Endothelial cell (in vitro differentiated cells): Measurements from ENCODE around the gene CD47. TPM values are rescaled to one million over a fixed set of nuclear protein-coding genes. Genes with fewer than 3 reads are reported as not detected.

ENCODE experiments used
- DNase-seq: peaks from one replicate; pipeline ENCODE4 v3.0.0; 2021; ENCODE audit warnings: low spot score
- H3K27ac Mint-ChIP-seq: one replicate; pipeline ENCODE4 v1.8.0; 2021; ENCODE audit warnings: mixed read lengths, inconsistent platforms; ENCODE audit not compliant: unreplicated experiment
- H3K27me3 Mint-ChIP-seq: one replicate; pipeline ENCODE4 v1.8.0; 2021; ENCODE audit warnings: mild to moderate bottlenecking, moderate library complexity, mixed read lengths, inconsistent platforms; ENCODE audit not compliant: unreplicated experiment
- H3K36me3 Mint-ChIP-seq: one replicate; pipeline ENCODE4 v1.8.0; 2021; ENCODE audit warnings: mild to moderate bottlenecking, low read depth, mixed read lengths, inconsistent platforms; ENCODE audit not compliant: unreplicated experiment
- H3K4me1 Mint-ChIP-seq: one replicate; pipeline ENCODE4 v1.8.0; 2021; ENCODE audit warnings: mild to moderate bottlenecking, mixed read lengths, inconsistent platforms; ENCODE audit not compliant: unreplicated experiment
- H3K4me3 Mint-ChIP-seq: one replicate; pipeline ENCODE4 v1.8.0; 2021; ENCODE audit warnings: mild to moderate bottlenecking, mixed read lengths, inconsistent platforms; ENCODE audit not compliant: unreplicated experiment
- H3K9me3 Mint-ChIP-seq: one replicate; pipeline ENCODE4 v1.8.0; 2021; ENCODE audit warnings: mixed read lengths, inconsistent platforms; ENCODE audit not compliant: unreplicated experiment
- CTCF ChIP-seq: fragments of 200-600 bp; sonication (generic); IDR thresholded peaks from one replicate; pipeline ENCODE4 v1.5.0; 2021; ENCODE audit warnings: antibody characterized with exemption; ENCODE audit not compliant: unreplicated experiment
- total RNA-seq: library from RNA; stranded (reverse); fragmentation: NEBNext Ultra II Directional; extraction: Animal tissue kit (Norgen Biotek cat#: 25700); gene quantifications from one replicate; pipeline ENCODE4 v1.2.1, GENCODE V29; 2021; ENCODE audit not compliant: unreplicated experiment

Gene CD47
- total RNA-seq, 1 donor from 2014 or later = 89.6 TPM

- Mint-ChIP-seq H3K4me1 (peaks cover 8% of the 10 kb centered on the region), H3K9me3 (no peaks in the 10 kb centered on the region), H3K36me3 (peaks cover 16% of the 10 kb centered on the region), H3K4me3 (no peak overlapping the region), H3K27ac (no peak overlapping the region), H3K27me3 (no peaks in the 10 kb centered on the region)
- no peak for DNase-seq
- TF ChIP-seq CTCF = no peak
Measured at GRCh38 chr3:108067768-108068167, 23.1 kb downstream of the CD47 start.

GRCh38 chr3:108065096-108065495, 25.7 kb downstream of the CD47 start:
- H3K36me3 Mint-ChIP-seq = peaks cover 19% of the 10 kb centered on the region
- no peaks in the 10 kb centered on the region for H3K27me3 Mint-ChIP-seq
- H3K4me1 Mint-ChIP-seq = peaks cover 8% of the 10 kb centered on the region
- TF ChIP-seq CTCF = no peak
- no peak for DNase-seq
- H3K4me3 Mint-ChIP-seq = no peak overlapping the region
- H3K27ac Mint-ChIP-seq = no peak overlapping the region
- no peaks in the 10 kb centered on the region for H3K9me3 Mint-ChIP-seq

DNA sequence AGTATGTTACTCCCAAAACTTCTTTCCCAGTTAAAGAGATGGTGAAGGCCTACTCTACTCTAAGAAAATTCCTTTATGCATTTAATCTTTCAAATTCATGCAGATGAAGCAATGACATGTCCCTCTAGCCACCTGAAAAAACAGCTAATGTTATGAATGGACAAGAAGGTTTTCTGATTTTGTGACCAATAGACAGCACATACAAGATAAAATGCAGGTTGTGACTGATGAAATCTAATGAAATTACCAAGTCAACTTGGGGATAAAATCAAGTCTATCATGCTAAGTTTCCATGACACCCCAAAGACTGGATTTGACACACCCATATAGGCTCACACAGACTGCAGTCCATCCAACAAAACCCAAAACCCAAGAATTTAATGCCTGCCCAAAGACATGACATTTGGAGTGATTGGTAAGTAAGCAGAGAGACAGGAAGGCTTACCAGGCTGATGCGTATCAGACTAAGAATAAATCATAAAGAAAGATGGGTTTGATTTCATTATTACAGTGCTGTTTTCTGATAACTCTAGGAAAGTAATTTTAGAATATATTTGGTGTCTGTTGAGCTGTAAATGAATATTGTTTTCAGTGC, 26.4 kb downstream of the CD47 start:
- no peak for TF ChIP-seq CTCF
- Mint-ChIP-seq H3K4me3 (no peak overlapping the region), H3K4me1 (peaks cover 8% of the 10 kb centered on the region), H3K27me3 (no peaks in the 10 kb centered on the region), H3K9me3 (no peaks in the 10 kb centered on the region), H3K36me3 (peaks cover 25% of the 10 kb centered on the region), H3K27ac (no peak overlapping the region)
- no peak for DNase-seq

DNA sequence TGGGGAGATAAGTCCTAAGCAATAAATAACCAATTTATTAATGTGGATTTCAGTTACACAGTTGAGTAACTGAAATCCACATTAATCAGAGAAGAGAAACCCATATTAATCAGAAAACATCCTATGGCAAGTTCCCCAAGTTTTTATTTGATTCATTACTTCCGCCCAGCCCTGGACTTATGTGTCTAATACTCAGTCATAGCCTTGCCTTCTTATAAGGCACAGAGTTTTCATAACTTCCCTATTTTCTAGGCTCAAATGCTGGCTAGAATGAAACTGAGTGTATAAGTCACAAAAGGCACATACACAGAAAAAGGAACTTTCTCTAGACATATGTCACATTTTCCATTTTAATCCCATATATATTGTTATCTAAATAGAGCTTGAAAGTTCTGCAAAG, 28.8 kb downstream of the CD47 start:
- TF ChIP-seq CTCF = no peak
- H3K27me3 Mint-ChIP-seq = no peaks in the 10 kb centered on the region
- H3K4me1 Mint-ChIP-seq = peaks cover 8% of the 10 kb centered on the region
- no peak for DNase-seq
- no peaks in the 10 kb centered on the region for H3K9me3 Mint-ChIP-seq
- no peak overlapping the region for H3K27ac Mint-ChIP-seq
- peaks cover 25% of the 10 kb centered on the region for H3K36me3 Mint-ChIP-seq
- no peak overlapping the region for H3K4me3 Mint-ChIP-seq

GRCh38 chr3:108060331-108060730, 30.5 kb downstream of the CD47 start:
- H3K27me3 Mint-ChIP-seq = peaks cover 2% of the 10 kb centered on the region
- H3K4me3 Mint-ChIP-seq = peak overlapping the region; percentile 15
- no peaks in the 10 kb centered on the region for H3K9me3 Mint-ChIP-seq
- H3K27ac Mint-ChIP-seq = no peak overlapping the region
- no peak for DNase-seq
- H3K4me1 Mint-ChIP-seq = peaks cover 8% of the 10 kb centered on the region
- peaks cover 25% of the 10 kb centered on the region for H3K36me3 Mint-ChIP-seq
- TF ChIP-seq CTCF = no peak
